ENCODE results near the gene COLGALT1. TPM values are rescaled to one million over a fixed set of nuclear protein-coding genes. Genes with fewer than 3 reads are reported as not detected.

The COLGALT1 gene
- total and polyA plus RNA-seq, 9 of the 15 experiments (the other 6 are each of a cell fraction or from before 2014, with no cell fraction given): 4.9 to 119 (median 82.6) TPM

DNA sequence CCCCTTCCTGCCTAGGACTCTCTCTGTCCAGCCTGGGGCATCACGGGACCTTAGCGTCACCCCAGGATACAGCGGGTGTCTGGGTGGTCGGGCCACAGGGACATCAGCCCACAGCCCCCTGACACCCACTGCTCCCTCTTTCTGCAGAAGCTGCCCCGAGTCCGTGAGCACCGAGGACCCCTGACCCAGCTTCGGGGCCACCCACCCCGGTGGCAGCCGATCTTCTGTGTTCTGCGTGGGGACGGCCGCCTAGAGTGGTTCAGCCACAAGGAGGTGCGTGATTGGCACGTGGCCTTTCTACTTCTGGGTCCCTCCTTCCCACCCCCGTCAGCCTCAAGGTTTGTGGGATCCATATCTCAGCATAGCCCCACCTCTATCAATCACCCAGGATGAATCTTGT is 23.3 kb upstream of the COLGALT1 start:
- Histone ChIP-seq H3K4me1 (replicated peaks in 1 of 2; ENCODE audit: control insufficient read depth in 2 of 2, insufficient read depth in 2 of 2, low read length in 2 of 2) (peaks cover 0 to 13% of the 10 kb centered on the region in 2 experiments; a peak in 3 of 5 replicates), H3K36me3 (ENCODE audit: control insufficient read depth, insufficient read depth, low read length) (no peaks in the 10 kb centered on the region), H3K9me3 (replicated peaks; ENCODE audit: control insufficient read depth, insufficient read depth, low read depth, low read length) (no peaks in the 10 kb centered on the region), H2AFZ (ENCODE audit: low read depth, low read length) (no peak overlapping the region), H3K27me3 (ENCODE audit: control insufficient read depth in 2 of 2, insufficient read depth in 2 of 2, low read length in 2 of 2) (peaks cover 2 to 15% of the 10 kb centered on the region in 2 experiments; a peak in 2 of 5 replicates), H3K4me3 (no peak overlapping the region), H3K9ac (ENCODE audit: insufficient read depth in 1 of 2, low read depth in 2 of 2, low read length in 2 of 2) (no peak overlapping the region; a peak in 1 of 4 replicates), H3K9me1 (ENCODE audit: control insufficient read depth, insufficient read depth, low read length) (no peaks in the 10 kb centered on the region), H3K79me2 (ENCODE audit: control insufficient read depth, insufficient read depth, low read length) (no peaks in the 10 kb centered on the region), H4K20me1 (replicated peaks; ENCODE audit: control insufficient read depth, insufficient read depth, low read length) (no peaks in the 10 kb centered on the region), H3K4me2 (ENCODE audit: insufficient read depth, low read length) (no peak overlapping the region), H3K27ac (ENCODE audit: extremely low read depth, low read depth, low read length) (no peak overlapping the region)
- in situ Hi-C loops (cut with MboI): no loop called here
- intact Hi-C loops (cut with micrococcal nuclease): no loop called here
- peak in 1 of 2 experiments; percentile 65 for TF ChIP-seq E2F6 (IDR thresholded peaks at IDR 0.05; ENCODE audit: borderline replicate concordance in 1 of 2, extremely low read depth in 1 of 2, insufficient read depth in 1 of 2, insufficient read length in 1 of 2, low read depth in 1 of 2, low read length in 1 of 2, poor library complexity in 1 of 2, severe bottlenecking in 1 of 2)
- TF ChIP-seq MAX (CRISPR knock-in tag; IDR thresholded peaks at IDR 0.05): peak; percentile 47
- no peak for TF ChIP-seq WHSC1 (IDR thresholded peaks at IDR 0.05; ENCODE audit: low read length)
- FAIRE-seq (no peak), ATAC-seq (no peak), DNase-seq (ENCODE audit: extremely low read depth in 1 of 4, low spot score in 3 of 4) (no peak)
- WGBS (ENCODE audit: insufficient coverage, low coverage, missing lambda C conversion rate): 21% methylated on average over 14 of the region's 16 CpGs
- ChIA-PET CTCF (ENCODE audit: low intra/inter-chr PET ratio) (no interaction called here), POLR2A (no interaction called here)
- no TSS peak for BruUV-seq (replicated peaks)

DNA sequence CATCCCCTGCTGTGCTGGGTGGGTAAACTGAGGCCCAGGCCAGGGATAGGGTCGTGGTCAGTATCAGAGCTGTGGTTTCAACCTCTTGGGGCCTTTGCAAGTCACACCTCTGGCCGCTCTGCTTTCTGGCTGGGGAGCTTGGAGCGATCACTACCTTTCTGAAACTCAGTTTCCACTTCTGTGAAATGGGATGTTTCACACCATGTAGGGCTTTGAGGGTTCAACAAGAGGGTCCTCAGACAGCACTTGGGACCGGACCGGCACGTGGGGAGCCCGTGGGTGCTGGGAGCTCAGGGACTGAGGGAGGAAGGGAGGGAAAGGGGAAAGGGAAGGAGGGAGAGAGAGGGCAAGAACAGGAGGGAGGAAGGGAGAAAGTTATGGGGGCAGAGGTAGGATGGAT is 22.9 kb upstream of the COLGALT1 start:
- no TSS peak for BruUV-seq (replicated peaks)
- 7% methylated on average over 7 of the region's 7 CpGs for WGBS (ENCODE audit: insufficient coverage, low coverage, missing lambda C conversion rate)
- DNase-seq (ENCODE audit: extremely low read depth in 1 of 4, low spot score in 3 of 4): no peak
- no peak for TF ChIP-seq NCOA1 (IDR thresholded peaks at IDR 0.05; ENCODE audit: low read depth)
- TF ChIP-seq KDM1A (IDR thresholded peaks at IDR 0.05): peak; percentile 23 to 62; a peak in 2 of 4 replicates
- TF ChIP-seq SUPT5H (IDR thresholded peaks at IDR 0.05): no peak
- TF ChIP-seq BCOR (IDR thresholded peaks at IDR 0.05): peak; percentile 84
- no peak for TF ChIP-seq ASH1L (IDR thresholded peaks at IDR 0.05; ENCODE audit: borderline replicate concordance, low read depth, partially characterized antibody)
- peak; percentile 53; the same call in 1 of the 2 replicates for TF ChIP-seq SMARCA5 (IDR thresholded peaks at IDR 0.05)
- no peak for TF ChIP-seq ETS1 (conservative IDR thresholded peaks at IDR 0.05; ENCODE audit: control insufficient read depth, low read depth, low read length)

More for the DNA sequence above, 22.9 kb upstream of the COLGALT1 start:
- no peak overlapping the region for H3K27ac ChIP-seq (ENCODE audit: extremely low read depth, low read depth, low read length)
- H4K20me1 ChIP-seq (replicated peaks; ENCODE audit: control insufficient read depth, insufficient read depth, low read length): no peaks in the 10 kb centered on the region
- H3K9me3 ChIP-seq (replicated peaks; ENCODE audit: control insufficient read depth, insufficient read depth, low read depth, low read length): no peaks in the 10 kb centered on the region
- no peaks in the 10 kb centered on the region for H3K79me2 ChIP-seq (ENCODE audit: control insufficient read depth, insufficient read depth, low read length)
- intact Hi-C loops (cut with micrococcal nuclease): no loop called here
- H3K9me1 ChIP-seq (ENCODE audit: control insufficient read depth, insufficient read depth, low read length): no peaks in the 10 kb centered on the region
- H2AFZ ChIP-seq (ENCODE audit: low read depth, low read length): no peak overlapping the region
- in situ Hi-C loops (cut with MboI): no loop called here
- H3K9ac ChIP-seq (ENCODE audit: insufficient read depth in 1 of 2, low read depth in 2 of 2, low read length in 2 of 2): peak overlapping the region in 1 of 2 experiments; percentile 56; a peak in 1 of 4 replicates
- H3K4me2 ChIP-seq (ENCODE audit: insufficient read depth, low read length): no peak overlapping the region
- peaks cover 0 to 14% of the 10 kb centered on the region in 2 experiments; a peak in 3 of 5 replicates for H3K4me1 ChIP-seq (replicated peaks in 1 of 2; ENCODE audit: control insufficient read depth in 2 of 2, insufficient read depth in 2 of 2, low read length in 2 of 2)
- CTCF ChIA-PET (ENCODE audit: low intra/inter-chr PET ratio): no interaction called here
- no peaks in the 10 kb centered on the region for H3K36me3 ChIP-seq (ENCODE audit: control insufficient read depth, insufficient read depth, low read length)
- no peak for ATAC-seq
- POLR2A ChIA-PET: interaction anchor here (0.6 kb wide), 1 partner anchor 687 kb away, joined by 3 read pairs; no protein-coding TSS in a partner anchor
- peaks cover 4 to 18% of the 10 kb centered on the region in 2 experiments; a peak in 2 of 5 replicates for H3K27me3 ChIP-seq (ENCODE audit: control insufficient read depth in 2 of 2, insufficient read depth in 2 of 2, low read length in 2 of 2)
- FAIRE-seq: no peak
- no peak overlapping the region for H3K4me3 ChIP-seq

Measured in K562 (cell line).